Fibroblast of lung (primary cell): Measurements from ENCODE around the gene PTPN5.

ENCODE experiments used
- CTCF ChIP-seq, 2 donors: IDR thresholded peaks in 1 of 2; conservative IDR thresholded peaks in 1 of 2; 1 replicate in 1 of 2; 2 replicates in 1 of 2; pipeline ENCODE4 v1.5.1; 2011 to 2012; ENCODE audit warnings: low read length in 2 of 2, control low read depth in 1 of 2, inconsistent platforms in 1 of 2, low read depth in 1 of 2, mild to moderate bottlenecking in 1 of 2
- EZH2 ChIP-seq: IDR thresholded peaks from 2 replicates; pipeline ENCODE4 v1.5.1; 2012; ENCODE audit warnings: low read length, control low read depth, mild to moderate bottlenecking; ENCODE audit errors: missing control alignments

- TF ChIP-seq EZH2 (no peak), CTCF (conservative IDR thresholded peaks at IDR 0.05 in 1 of 2, IDR thresholded peaks at IDR 0.05 in 1 of 2; ENCODE audit: low read depth in 1 of 2, low read length in 2 of 2) (no peak)
Observed at GRCh38 chr11:18709414-18709813, 82.2 kb downstream of the PTPN5 start.
